ENCODE results near the gene ACER3. TPM values are rescaled to one million over a fixed set of nuclear protein-coding genes. Genes with fewer than 3 reads are reported as not detected.

The ACER3 gene
- total and polyA plus RNA-seq, 2 donors (not counting 1 experiment from before 2014, with no cell fraction given), result 3.3 to 12.9 TPM

- no peak overlapping the region for H3K9ac ChIP-seq (ENCODE audit: low read length)
- peaks cover 1 to 5% of the 10 kb centered on the region in 2 experiments for H3K36me3 ChIP-seq (replicated peaks in 1 of 2; ENCODE audit: control extremely low read depth in 1 of 2, control insufficient read depth in 1 of 2, extremely low read depth in 1 of 2, insufficient read depth in 2 of 2, low read length in 1 of 2)
- TF ChIP-seq CTCF (IDR thresholded peaks at IDR 0.05) (no peak), EZH2 (IDR thresholded peaks at IDR 0.05; ENCODE audit: borderline replicate concordance, insufficient read depth, low read depth, low read length, poor library complexity, severe bottlenecking) (no peak)
- H3K4me3 ChIP-seq (ENCODE audit: control extremely low read depth in 1 of 5, extremely low read depth in 1 of 5, insufficient read depth in 1 of 5, low read depth in 2 of 5, low read length in 4 of 5), result no peak overlapping the region
- no peaks in the 10 kb centered on the region for H3K27me3 ChIP-seq (replicated peaks in 1 of 4; ENCODE audit: control extremely low read depth in 1 of 4, control insufficient read depth in 3 of 4, insufficient read depth in 4 of 4, low read length in 3 of 4)
- Mint-ChIP-seq H3K9me3 (ENCODE audit: insufficient read depth) (peaks cover 2% of the 10 kb centered on the region), H3K27ac (no peak overlapping the region), H3K4me3 (no peak overlapping the region), H3K4me1 (no peaks in the 10 kb centered on the region), H3K27me3 (no peaks in the 10 kb centered on the region)
- peaks cover 1 to 25% (median 16%) of the 10 kb centered on the region in 3 donors for H3K9me3 ChIP-seq (ENCODE audit: control extremely low read depth in 1 of 3, control insufficient read depth in 2 of 3, insufficient read depth in 1 of 3, low read length in 2 of 3)
- ChIA-PET POLR2A (no interaction called here), CTCF (interaction anchor here (0.6 kb wide), 1 partner anchor 46 kb away, joined by 3 read pairs; no protein-coding TSS in a partner anchor)
- 98% methylated on average over 8 of the region's 8 CpGs for WGBS (ENCODE audit: insufficient coverage)
- intact Hi-C loops (cut with micrococcal nuclease), result no loop called here
- no peaks in the 10 kb centered on the region for H4K20me1 ChIP-seq (ENCODE audit: control insufficient read depth, insufficient read depth, low read length, poor library complexity, severe bottlenecking)
- ATAC-seq (ENCODE audit: low read depth) (no peak), DNase-seq (no peak)
- H2AFZ ChIP-seq (ENCODE audit: insufficient read depth, low read depth, low read length, poor library complexity, severe bottlenecking), result no peak overlapping the region
- H3K79me2 ChIP-seq (ENCODE audit: control insufficient read depth, insufficient read depth, low read length), result no peaks in the 10 kb centered on the region
- no peaks in the 10 kb centered on the region for H3K4me1 ChIP-seq (ENCODE audit: control insufficient read depth in 2 of 2, insufficient read depth in 2 of 2, low read length in 2 of 2)
- no peak overlapping the region for H3K27ac ChIP-seq (ENCODE audit: low read length in 2 of 2)
- H3K4me2 ChIP-seq (replicated peaks; ENCODE audit: low read depth, low read length, poor library complexity, severe bottlenecking), result no peak overlapping the region
Observed at GRCh38 chr11:76977791-76978190, 117.1 kb downstream of the ACER3 start.

DNA sequence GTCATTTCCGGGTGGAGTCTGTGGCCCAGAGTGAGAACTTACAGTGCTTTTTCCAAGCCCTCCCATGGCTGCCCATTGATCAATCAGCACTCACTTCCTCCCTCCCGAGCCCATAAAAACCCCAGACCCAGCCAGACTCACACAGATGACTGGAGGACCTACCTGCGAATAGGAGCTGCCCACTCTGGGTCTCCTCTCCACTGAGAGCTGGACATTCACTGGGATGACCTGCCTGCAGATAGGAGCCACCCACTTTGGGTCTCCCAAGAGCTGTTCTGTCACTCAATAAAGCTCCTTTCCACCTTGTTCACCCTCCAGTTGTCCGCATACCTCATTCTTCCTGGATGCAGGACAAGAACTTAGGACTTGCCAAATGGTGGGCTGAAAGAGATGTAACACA is 117.5 kb downstream of the ACER3 start:
- ChIA-PET CTCF (interaction anchor here (0.6 kb wide), 1 partner anchor 47 kb away, joined by 3 read pairs; no protein-coding TSS in a partner anchor), POLR2A (no interaction called here)
- TF ChIP-seq EZH2 (IDR thresholded peaks at IDR 0.05; ENCODE audit: borderline replicate concordance, insufficient read depth, low read depth, low read length, poor library complexity, severe bottlenecking) (no peak), CTCF (IDR thresholded peaks at IDR 0.05) (no peak)
- H3K27ac ChIP-seq (ENCODE audit: low read length in 2 of 2), result no peak overlapping the region
- no peak for ATAC-seq (ENCODE audit: low read depth)
- no peak overlapping the region for H3K9ac ChIP-seq (ENCODE audit: low read length)
- intact Hi-C loops (cut with micrococcal nuclease), result no loop called here
- no peaks in the 10 kb centered on the region for H4K20me1 ChIP-seq (ENCODE audit: control insufficient read depth, insufficient read depth, low read length, poor library complexity, severe bottlenecking)
- H3K4me3 ChIP-seq (ENCODE audit: control extremely low read depth in 1 of 5, extremely low read depth in 1 of 5, insufficient read depth in 1 of 5, low read depth in 2 of 5, low read length in 4 of 5), result no peak overlapping the region
- no peaks in the 10 kb centered on the region for H3K27me3 Mint-ChIP-seq
- no peaks in the 10 kb centered on the region for H3K4me1 Mint-ChIP-seq
- H3K27me3 ChIP-seq (replicated peaks in 1 of 4; ENCODE audit: control extremely low read depth in 1 of 4, control insufficient read depth in 3 of 4, insufficient read depth in 4 of 4, low read length in 3 of 4), result no peaks in the 10 kb centered on the region
- WGBS (ENCODE audit: insufficient coverage), result 97% methylated on average over 3 of the region's 4 CpGs
- H3K4me1 ChIP-seq (ENCODE audit: control insufficient read depth in 2 of 2, insufficient read depth in 2 of 2, low read length in 2 of 2), result no peaks in the 10 kb centered on the region
- peaks cover 2% of the 10 kb centered on the region for H3K9me3 Mint-ChIP-seq (ENCODE audit: insufficient read depth)
- H2AFZ ChIP-seq (ENCODE audit: insufficient read depth, low read depth, low read length, poor library complexity, severe bottlenecking), result no peak overlapping the region
- H3K4me2 ChIP-seq (replicated peaks; ENCODE audit: low read depth, low read length, poor library complexity, severe bottlenecking), result no peak overlapping the region
- H3K36me3 ChIP-seq (replicated peaks in 1 of 2; ENCODE audit: control extremely low read depth in 1 of 2, control insufficient read depth in 1 of 2, extremely low read depth in 1 of 2, insufficient read depth in 2 of 2, low read length in 1 of 2), result peaks cover 1 to 5% of the 10 kb centered on the region in 2 experiments
- no peak overlapping the region for H3K4me3 Mint-ChIP-seq
- peaks cover 1 to 20% (median 16%) of the 10 kb centered on the region in 3 donors for H3K9me3 ChIP-seq (ENCODE audit: control extremely low read depth in 1 of 3, control insufficient read depth in 2 of 3, insufficient read depth in 1 of 3, low read length in 2 of 3)
- H3K27ac Mint-ChIP-seq, result no peak overlapping the region
- no peak for DNase-seq
- H3K79me2 ChIP-seq (ENCODE audit: control insufficient read depth, insufficient read depth, low read length), result no peaks in the 10 kb centered on the region
